Left lobe of liver (tissue), 2 donors: ENCODE data around the gene AUP1. TPM values are rescaled to one million over a fixed set of nuclear protein-coding genes. Genes with fewer than 3 reads are reported as not detected.

Source experiments
- ATAC-seq: fragments of 200-7000 bp; cut with Tn5 transposase; one replicate; pipeline ENCODE4 v1.9.1; 2020; ENCODE audit warnings: mild to moderate bottlenecking, moderate library complexity
- DNase-seq: peaks from one replicate; pipeline ENCODE4 v3.0.0-alpha.2; 2020; ENCODE audit warnings: low spot score
- total RNA-seq: library from RNA; stranded (reverse); gene quantifications from one replicate; pipeline ENCODE4 v1.2.1, GENCODE V29; 2021
- donor health status: DM: no; HTN: no; CAD: no; lungs with moderate emphysema.
- donor health status: DM: no; HTN: yes; CAD: no.

AUP1 gene
- total RNA-seq, 1 donor from 2014 or later, result 74.1 TPM

DNA sequence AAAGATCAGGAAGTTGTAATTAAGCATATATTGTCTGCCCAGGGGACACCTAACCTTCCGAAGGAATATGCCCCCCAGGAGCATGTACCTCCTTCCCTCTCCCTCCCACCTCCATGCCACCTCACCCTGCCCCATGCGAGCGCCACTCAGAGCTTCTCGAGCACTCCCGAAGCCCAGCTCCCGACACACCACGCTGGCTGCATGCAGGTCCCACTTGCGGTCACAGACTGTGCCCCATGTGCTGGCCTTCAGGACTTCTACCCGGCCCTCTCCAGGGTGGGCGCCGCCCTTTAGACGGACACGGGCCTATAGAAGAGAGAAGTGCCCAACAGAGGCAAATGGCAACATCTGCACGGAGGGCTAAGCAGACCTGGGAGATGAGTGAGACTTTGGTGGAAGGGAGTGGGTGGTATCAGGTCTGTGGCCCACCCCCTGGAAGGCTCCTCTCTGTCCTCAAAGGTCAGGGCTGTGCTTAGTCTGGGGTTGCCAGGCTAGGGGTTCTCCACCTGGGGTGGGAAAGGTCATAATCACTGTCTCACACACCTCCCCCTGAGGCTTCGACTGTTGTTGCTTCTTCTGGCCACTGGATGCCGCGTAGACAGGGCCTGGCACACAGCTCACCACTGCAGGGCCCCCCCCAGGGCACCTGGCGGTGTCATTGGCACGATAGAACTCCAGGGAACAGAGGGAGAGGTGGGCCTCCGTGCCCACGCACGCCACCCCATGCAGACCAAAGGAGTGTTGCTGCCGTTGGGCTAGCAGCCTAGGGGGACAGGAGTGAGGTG lies 6.9 kb upstream of the AUP1 start:
- no peak for ATAC-seq
- DNase-seq, result no peak

DNA sequence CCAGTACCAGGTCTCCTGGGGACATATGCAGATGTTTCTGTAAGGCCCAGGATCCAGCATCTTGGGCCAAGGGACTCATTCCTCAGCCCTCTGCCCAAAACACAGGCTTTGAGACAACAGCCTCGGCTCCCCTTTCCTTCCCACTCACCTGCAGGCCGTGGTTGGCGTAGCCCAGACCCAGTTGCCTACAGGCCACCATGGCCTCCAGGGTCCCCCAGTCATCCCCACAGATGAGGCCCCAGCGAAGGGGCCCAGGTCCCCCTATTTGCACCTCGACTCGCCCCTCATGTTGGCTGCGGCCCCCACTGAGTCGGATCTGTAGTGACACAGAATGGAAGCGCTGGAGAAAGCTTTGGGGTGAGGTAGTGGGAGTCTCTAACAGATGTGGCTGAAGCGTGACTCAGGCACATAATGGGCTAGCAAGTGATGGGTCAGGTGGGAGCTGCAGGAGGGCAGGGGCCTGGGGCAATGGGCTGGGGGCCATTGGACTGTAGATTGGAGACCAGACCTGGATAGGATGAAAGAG lies 6.0 kb upstream of the AUP1 start:
- DNase-seq, result no peak
- ATAC-seq, result no peak

GRCh38 chr2:74534411-74534810 lies 4.9 kb upstream of the AUP1 start:
- ATAC-seq (no peak), DNase-seq (no peak)

DNA sequence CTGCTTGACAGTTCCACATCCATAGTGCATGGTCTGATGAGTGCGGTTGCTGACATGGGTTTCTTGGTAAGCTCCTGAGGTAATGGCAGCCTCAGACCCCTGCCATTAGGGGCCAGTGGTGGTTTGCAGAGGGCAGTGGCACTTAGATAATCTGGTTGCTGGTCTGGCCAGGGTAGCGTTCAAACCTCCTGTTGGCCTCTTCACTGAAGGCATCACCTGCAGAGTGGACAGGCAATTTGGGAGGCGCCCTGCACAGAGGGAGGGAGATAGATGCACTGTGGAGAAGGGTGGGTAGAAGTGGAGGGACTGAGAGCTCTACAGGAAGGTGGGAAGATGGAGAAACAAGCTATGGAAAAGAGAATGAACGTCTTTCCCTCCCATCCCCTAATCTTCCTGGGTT lies 4.0 kb upstream of the AUP1 start:
- DNase-seq (no peak), ATAC-seq (no peak)

- DNase-seq (no peak), ATAC-seq (no peak)
Measured at GRCh38 chr2:74532222-74532621, 2.7 kb upstream of the AUP1 start.

- no peak for ATAC-seq
Measured at GRCh38 chr2:74531666-74532065, 2.2 kb upstream of the AUP1 start.

DNA sequence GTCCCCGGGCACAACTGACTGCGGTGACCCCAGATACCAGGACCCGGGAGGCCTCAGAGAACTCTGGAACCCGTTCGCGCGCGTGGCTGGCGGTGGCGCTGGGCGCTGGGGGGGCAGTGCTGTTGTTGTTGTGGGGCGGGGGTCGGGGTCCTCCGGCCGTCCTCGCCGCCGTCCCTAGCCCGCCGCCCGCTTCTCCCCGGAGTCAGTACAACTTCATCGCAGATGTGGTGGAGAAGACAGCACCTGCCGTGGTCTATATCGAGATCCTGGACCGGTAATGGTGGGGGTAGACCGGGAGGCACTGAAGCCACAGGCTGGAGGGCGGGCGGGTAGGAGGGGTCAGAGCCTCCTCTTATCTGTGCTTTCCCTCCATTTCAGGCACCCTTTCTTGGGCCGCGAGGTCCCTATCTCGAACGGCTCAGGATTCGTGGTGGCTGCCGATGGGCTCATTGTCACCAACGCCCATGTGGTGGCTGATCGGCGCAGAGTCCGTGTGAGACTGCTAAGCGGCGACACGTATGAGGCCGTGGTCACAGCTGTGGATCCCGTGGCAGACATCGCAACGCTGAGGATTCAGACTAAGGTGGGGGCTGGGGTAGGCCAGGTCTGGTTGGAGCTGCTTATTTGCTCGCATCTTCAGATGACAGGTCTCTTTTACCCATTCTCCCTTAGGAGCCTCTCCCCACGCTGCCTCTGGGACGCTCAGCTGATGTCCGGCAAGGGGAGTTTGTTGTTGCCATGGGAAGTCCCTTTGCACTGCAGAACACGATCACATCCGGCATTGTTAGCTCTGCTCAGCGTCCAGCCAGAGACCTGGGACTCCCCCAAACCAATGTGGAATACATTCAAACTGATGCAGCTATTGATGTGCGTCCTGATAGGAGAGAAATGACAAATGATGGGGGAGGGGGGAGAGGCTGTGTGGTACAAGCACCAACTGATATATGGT lies 1.0 kb upstream of the AUP1 start:
- DNase-seq, result no peak
- ATAC-seq, result peak; percentile 31

More at GRCh38 chr2:74531666-74532065, 2.2 kb upstream of the AUP1 start:
- DNase-seq, result no peak

DNA sequence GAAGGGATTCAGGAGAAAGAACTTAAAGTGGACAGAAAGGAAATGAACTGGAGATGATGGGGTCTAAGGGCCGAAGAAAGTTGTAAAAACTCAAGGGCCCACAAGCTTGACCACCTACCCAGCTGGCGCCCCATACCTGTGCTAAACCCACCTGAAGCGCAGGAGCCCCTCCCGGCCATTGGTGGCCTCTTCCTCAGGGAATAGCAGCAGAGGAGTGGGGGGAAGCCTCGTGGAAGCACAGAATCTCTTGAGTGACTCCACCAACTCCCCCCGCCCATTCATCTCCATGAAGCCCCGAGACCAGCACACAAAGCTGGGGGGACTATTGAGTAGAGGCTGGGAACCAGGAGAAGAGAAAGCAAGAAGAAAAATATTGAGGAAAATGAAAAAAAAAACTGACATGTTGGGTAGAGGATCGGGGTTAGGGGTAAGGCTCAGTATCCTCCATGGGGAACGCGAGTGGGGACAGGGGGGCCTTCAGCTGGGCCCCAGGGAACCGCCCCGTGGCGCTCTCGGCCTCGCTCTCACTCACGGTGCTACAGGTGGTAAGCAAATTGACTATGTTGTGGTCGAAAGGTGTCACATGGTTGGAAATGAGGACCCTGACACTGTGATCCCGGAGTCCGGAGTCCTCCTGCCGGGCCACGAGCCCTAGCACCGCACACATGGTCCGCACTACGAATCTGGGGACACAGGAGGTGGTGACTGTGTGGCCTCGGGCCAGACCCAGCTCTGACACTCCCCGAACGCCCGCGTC lies 728 bp downstream of the AUP1 start:
- DNase-seq (no peak), ATAC-seq (peak; percentile 18)

DNA sequence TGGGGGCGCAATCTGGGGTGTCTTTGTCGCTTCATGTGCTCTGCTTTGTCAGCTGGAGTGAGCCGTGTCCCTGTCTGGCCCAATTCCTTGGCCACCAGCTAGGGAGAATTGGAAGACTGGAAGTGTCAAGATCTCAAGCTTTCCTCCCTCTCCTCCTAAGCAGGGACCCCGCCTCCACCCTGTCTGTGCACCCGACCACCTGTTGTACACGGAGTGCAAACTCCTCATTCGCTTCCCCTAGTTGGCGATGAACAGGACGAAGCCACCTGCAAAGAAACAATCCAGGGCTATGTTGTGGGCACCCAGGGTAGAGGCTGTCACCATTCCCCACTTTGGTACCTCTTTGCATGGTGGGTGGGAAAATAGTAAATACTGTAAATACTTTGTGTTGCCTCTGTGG lies 1.8 kb downstream of the AUP1 start:
- DNase-seq (no peak), ATAC-seq (no peak)

GRCh38 chr2:74526649-74527230 lies 2.8 kb downstream of the AUP1 start:
- DNase-seq, result no peak
- no peak for ATAC-seq

DNA sequence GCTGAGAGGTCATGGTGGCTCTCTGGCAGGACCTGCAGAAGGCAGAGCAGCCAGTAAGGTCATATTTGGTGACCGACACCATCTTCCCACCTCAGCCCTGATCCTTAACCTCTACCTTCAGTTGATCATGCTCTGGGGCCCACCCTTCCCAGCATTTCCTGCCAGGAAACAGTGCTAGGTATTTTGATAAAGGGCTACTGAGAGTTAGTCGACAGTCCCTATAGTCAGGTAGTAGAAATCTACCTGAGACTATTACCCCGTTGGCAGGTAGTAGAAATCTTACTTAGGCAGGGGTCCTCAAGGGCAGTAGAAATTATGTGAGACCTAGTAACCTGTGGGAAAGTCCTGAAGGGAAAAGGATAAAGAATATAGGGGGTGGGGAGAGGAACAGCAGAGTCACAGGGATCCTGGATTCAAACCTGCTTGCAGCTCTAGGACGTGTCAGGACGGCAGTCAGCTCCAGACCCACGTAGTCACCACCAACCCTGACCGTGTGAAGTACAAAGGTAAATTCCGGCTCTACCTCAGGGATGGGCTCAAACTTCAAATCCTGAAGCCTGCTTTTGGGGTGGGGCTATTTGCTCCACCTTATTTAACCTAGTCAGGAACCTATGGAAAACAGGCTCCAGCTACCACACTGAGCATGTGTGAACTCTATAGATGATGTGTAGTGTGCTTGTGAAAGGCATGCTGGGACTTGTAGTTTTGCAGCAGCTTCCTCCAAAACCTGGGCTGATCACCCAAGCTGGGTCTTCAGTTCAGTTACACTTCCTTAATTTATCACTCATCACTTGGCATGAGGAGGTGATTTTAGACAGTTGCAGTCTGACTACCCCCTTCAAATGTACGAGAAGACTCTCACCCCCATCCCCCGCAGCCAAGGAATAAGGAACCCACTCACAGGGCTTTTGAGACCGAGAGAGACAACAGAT lies 3.5 kb downstream of the AUP1 start, which contains the start of gene DQX1:
TSS of gene DQX1 (minus strand) at position 515 of the 932 bp plus-strand sequence. CDS start at position 13, 502 bp downstream.
- ATAC-seq (no peak), DNase-seq (no peak)

- no peak for DNase-seq
Measured at GRCh38 chr2:74524955-74525716, 4.4 kb downstream of the AUP1 start.

GRCh38 chr2:74524005-74524404 lies 5.5 kb downstream of the AUP1 start:
- no peak for DNase-seq
- ATAC-seq, result no peak

More at GRCh38 chr2:74524955-74525716, 4.4 kb downstream of the AUP1 start:
- ATAC-seq, result no peak

DNA sequence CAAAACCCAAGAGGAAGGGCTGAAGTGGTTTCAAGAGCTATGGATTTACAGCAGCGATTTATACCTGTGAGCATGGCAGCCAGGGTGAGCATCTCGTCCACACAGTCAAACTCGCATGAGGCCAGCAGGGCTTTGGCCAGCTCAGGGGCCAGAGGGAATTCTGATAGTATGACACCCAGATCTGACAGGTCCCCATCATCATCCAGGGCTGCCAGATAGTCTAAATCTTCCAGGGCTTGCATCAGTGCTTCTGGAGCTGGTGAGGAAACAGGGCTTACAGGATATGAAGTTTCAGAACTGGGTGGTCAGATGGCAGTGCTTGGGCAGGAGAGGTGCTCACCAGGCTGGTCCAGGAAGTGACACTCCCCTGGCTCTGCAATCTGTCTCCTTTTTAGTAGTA lies 7.0 kb downstream of the AUP1 start:
- DNase-seq, result no peak
- ATAC-seq, result no peak

DNA sequence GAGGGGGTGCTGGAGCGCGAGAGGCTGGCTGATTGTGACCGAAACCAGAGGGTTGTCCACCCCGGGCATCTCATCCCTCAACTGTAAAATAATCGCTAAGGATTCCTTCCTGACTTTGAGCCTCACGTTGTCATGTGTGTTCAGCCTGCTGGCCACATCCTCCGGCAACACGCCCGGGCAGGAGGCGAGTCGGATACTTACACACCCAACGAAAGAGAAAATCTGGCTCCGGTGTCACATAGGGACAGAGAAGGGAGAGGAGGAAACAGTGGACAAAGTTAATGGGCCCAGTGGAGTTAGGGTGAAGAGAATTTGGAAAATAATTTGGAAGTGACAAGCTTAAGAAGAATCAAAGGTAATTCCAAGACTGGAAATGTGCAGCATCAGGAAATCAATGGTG lies 12.9 kb downstream of the AUP1 start:
- ATAC-seq (no peak), DNase-seq (no peak)

DNA sequence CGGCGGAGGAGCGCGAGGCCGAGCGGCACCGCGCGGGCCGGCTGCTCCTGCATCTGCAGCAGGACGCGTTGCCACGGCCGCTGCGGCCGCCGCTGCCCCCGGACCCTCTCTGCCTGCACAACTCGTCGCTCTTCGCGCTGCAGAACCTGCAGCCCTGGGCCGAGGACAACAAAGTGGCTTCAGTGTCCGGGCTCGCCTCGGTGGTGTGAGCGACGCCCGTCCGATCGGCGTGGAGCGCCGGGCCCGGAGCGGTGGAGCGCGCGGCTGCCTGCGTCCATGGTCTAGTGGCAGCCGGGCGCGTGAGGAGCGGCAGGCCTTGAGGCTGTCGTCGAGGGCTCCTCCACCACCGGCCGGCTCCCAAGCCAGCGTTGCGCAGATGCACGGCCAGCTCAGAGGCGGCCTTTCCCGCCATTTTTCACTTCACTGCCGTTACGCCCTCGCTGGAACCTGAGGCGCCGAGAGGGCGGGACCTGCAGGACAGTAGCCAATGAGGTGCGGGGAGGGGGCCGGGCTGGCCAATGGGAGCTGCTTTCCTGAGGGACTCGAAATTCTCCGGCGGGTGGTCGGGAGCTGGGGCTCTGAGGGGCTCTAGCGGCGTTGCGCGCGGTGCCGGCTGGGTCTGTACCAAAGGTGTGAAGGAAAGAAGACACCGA lies 13.4 kb downstream of the AUP1 start:
- peak; percentile 72 for ATAC-seq
- DNase-seq, result no peak

GRCh38 chr2:74515271-74515980 lies 14.1 kb downstream of the AUP1 start:
- ATAC-seq (peak; percentile 62), DNase-seq (no peak)
